VCaP (cell line): ENCODE results near the gene TNFRSF4.

Experiments used
- H3K27ac ChIP-seq: fragments of 450-650 bp; 2 replicates; pipeline ENCODE4 v1.5.1; 2017
- CTCF ChIP-seq: fragments of 450-650 bp; conservative IDR thresholded peaks from 2 replicates; pipeline ENCODE4 v1.5.1; 2017; ENCODE audit warnings: mild to moderate bottlenecking, moderate library complexity

TNFRSF4 gene

GRCh38 chr1:1247341-1247913, 33.5 kb upstream of the TNFRSF4 start:
- no peak overlapping the region for H3K27ac ChIP-seq
- no peak for TF ChIP-seq CTCF

GRCh38 chr1:1246577-1247340, 32.8 kb upstream of the TNFRSF4 start, which contains the start of gene C1QTNF12:
Gene C1QTNF12, minus strand, starts transcription at chr1:1246722. Its CDS starts 32 bp downstream, at chr1:1246690.
- H3K27ac ChIP-seq: no peak within 1 kb of the TSS
- no peak for TF ChIP-seq CTCF

GRCh38 chr1:1245817-1246576, 32.0 kb upstream of the TNFRSF4 start:
- no peak overlapping the region for H3K27ac ChIP-seq
- no peak for TF ChIP-seq CTCF

DNA sequence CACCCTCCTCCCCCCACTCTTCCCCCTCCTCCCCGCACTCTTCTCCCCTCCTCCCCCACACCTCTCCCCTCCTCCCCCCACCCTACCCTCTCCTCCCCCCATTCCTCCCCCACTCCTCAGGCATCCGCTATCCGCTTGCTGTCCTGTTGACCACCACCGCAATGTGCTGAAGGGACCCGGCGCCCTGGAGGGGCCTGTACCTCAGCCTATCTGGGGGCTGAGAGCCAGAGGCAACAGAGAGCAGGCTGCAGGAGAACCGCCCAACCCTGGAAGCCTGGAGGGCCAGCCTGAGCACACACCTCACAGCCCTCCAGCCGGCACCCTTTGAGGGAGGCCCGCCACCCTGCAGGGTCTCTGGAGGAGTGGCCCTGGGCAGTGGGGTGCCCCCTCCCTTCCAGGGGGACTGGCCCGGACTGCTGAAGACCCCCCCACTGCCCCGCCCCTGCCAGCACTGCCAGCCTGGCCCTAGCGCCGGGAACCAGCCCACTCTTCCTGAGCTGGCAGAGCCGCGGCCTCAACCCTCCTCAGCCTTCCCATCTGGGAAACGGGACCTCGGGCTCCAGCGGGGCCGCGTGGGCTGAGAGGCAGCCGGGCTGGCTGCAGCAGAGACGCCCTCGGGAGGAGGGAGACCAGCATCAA, 31.3 kb upstream of the TNFRSF4 start:
- no peak for TF ChIP-seq CTCF
- no peak overlapping the region for H3K27ac ChIP-seq

DNA sequence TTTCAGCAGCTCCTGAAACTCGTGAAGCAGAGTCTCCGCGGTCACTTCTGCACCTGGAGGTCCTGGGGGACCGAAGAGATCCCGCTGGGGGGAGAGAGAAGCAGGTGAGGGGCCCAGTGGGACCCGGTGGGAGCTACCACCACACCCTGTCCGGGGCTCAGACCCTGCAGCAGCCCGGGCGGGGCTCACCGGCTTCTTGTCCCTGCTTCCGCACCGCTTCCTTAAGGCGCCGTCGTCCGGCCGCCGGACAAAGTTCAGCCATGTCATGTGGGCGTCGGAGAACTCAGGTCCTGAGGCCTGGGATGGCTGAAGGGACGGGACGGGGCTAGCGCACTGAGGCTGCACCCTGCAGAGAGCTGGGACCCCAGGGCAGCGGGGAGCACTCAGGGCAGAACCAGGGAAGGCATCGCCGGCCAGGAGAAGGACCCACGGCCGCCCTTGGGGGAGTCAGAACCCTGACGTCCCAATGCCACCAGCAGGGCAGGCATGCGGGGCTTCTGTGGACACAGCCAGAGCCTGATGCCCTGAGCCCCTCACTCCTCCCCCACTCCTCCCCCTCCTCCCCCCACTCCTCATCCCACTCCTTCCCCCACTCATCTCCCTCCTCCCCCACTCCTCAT, 30.3 kb upstream of the TNFRSF4 start:
- TF ChIP-seq CTCF: no peak
- H3K27ac ChIP-seq: no peak overlapping the region

GRCh38 chr1:1243807-1244191, 29.8 kb upstream of the TNFRSF4 start:
- no peak overlapping the region for H3K27ac ChIP-seq
- TF ChIP-seq CTCF: no peak

- TF ChIP-seq CTCF: no peak
- H3K27ac ChIP-seq: no peak overlapping the region
These were observed 29.3 kb upstream of the TNFRSF4 start for GRCh38 chr1:1243266-1243660.
